DMS79 (cell line): ENCODE results near the gene ATP1A1.
A peak's percentile ranks its signal among the peaks of the same experiment; 100 is the strongest.

Experiments
- DNase-seq: peaks from one replicate; lab custom pipeline; 2025; lab: John Stamatoyannopoulos, UW

Gene ATP1A1

GRCh38 chr1:116415200-116415698, 42.2 kb downstream of the ATP1A1 start:
- DNase-seq, result no peak

DNA sequence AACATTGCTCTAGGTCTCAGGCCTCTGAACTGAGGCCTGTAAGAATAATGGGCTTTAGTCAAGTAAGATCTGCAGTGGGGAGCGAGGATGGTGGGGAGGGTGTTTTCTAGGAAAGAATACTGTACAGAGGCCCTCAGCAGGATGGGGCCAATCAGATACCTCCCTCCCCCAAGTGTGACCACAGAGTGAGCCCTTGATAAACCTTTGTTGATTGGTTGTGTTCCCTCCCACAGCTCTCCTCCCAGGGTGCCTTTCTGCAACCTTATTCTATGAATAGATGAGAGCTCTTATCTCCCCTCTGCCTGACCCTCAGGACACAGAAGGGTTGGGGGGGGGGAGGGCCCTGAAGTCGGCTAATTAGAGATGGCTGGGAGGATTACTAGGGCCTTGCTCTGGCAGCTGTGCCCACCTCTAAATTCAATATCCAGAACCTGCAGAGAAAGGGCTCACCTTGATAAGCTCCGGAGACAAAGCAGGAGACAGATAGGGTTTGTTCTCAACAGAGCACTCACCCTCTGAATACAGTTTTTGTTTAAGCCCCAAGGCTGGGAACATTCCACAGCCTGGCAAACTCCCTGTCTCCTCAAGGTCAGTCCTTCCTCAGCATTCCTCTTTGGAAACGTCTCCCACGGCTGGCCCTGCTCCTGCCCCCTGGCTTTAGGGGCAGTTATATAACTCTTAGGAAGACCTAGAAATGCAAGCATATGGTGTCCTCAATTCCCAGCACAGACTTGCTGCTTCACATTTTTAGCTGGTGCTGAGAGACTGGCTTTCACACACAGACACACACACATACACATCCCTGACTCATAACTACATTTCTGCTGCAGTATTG, 42.9 kb downstream of the ATP1A1 start:
- DNase-seq, result peak; percentile 72

- DNase-seq, result no peak
Measured at GRCh38 chr1:116416854-116417513, 43.9 kb downstream of the ATP1A1 start.

- DNase-seq, result no peak
Measured at GRCh38 chr1:116417678-116418077, 44.6 kb downstream of the ATP1A1 start.

- peak; percentile 60 for DNase-seq
Measured at GRCh38 chr1:116418091-116418830, 45.2 kb downstream of the ATP1A1 start.

DNA sequence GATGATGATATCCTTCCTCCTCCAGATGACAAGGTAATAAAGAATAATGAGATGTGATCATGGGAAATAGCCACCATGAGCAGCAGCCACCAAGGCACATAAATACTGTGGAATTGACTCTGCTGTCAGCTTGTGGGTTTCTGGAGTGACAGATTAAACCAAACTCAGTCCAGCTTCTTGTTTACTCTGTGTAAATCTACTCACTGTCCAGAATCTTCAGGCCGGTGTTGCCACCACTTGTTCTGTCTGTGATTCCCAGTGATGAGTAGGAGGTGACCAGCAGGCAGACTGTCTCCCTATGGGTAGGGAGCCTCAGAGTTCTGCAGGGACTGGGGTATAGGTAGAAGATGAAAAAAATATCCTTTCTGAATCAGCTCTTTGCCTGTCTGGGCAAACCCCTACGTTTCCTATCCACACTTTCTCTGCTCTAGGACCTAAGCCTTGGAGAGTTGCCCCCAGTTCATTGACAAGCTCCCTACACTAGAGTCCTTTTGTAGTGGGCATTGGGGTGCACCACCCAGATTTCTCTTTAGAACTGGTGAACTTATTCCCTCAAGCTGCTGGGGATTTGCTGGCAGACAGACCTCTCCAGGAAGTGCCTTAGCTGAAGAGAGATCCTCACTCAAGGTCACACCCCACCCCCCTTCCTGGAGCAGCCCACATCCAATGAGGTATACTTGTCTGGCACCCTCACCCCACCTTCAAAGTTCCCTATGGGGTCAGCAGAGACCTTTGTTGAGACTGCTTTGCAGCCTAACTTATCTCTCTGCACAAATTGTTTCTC, 47.6 kb downstream of the ATP1A1 start:
- no peak for DNase-seq

GRCh38 chr1:116424438-116424837, 51.4 kb downstream of the ATP1A1 start:
- no peak for DNase-seq

DNA sequence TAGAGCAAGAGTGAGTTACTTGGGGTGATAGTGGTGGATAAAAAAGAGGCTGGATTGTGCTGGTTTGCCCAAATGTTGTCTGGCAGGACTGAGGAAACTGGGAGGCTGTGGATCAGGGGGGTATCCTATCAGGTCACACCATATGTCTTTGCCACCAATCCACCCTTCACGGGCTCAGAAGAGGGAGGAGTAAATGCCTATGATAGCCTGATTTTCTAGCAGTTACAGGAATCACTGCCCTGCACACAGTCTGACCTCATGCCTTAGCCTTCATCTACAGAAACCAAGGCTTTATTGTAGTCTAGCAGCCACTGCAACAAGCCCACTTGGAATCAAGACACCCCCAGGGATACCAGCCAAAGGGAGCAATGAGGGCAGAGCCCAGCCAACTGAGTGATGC, 51.8 kb downstream of the ATP1A1 start:
- DNase-seq, result no peak

DNA sequence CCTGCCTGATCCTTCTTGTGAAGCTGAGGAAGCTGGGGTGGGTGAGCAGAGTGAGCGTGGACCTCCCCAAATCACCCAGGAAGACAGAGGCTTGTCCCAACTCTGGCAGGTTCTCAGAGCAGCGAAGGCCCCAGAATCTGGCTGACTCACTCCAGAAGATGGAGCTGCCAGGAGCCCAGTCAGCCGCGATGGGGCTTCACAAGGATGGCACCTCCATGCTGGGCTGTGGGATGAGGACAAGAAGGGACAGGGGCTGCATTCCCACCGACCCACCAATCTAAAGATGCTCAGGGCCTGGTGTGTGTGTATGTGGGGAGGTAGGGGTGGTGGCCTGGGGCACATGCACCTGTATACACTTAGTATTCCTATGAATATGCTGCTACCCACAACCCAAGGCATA, 52.9 kb downstream of the ATP1A1 start:
- DNase-seq, result no peak

GRCh38 chr1:116426401-116426800, 53.4 kb downstream of the ATP1A1 start:
- DNase-seq, result no peak

DNA sequence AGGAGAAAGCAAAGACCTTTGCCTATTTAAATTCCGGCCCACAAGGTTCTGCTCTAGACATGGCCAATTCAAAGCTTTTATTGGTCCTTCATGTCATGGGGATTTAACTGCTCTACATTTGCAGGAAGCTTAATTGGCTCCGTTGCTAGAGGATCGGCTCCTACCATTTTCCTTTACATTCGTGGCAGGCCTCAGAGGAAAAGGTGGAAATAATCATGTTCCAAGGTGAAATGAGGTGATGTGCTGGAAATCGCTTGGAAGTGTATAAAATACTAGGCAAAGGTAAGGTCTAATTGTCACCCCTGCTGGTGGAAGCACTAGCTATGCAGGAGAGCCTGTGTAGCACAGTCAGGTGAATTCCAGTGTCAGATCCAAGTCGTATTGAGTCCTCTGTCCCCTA, 55.5 kb downstream of the ATP1A1 start:
- no peak for DNase-seq

DNA sequence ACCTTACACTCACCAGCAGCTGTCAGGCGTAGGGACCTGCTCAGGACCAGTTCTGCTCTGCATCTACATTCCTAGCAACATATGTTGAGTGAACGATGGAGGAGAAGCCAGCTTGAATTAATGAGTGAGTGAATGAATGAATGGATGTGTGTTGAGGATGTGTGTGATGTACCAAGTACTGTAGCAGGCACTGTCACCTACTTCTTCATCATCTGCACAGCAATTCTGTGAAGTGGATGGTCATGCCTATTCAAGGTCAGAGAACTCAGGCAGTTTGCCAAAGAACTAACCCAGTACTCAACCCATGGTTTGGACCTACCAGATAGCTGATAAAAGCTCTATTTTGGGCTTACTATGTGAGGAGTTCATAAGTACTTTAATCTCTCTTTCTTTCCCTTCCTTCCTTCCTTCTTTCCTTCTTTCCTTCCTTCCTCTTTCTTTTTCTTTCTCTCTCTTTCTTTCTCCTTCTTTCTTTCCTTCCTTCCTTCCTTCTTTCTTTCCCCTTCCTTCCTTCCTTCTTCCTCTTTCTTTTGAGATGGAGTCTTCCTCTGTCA, 56.9 kb downstream of the ATP1A1 start:
- DNase-seq, result no peak

DNA sequence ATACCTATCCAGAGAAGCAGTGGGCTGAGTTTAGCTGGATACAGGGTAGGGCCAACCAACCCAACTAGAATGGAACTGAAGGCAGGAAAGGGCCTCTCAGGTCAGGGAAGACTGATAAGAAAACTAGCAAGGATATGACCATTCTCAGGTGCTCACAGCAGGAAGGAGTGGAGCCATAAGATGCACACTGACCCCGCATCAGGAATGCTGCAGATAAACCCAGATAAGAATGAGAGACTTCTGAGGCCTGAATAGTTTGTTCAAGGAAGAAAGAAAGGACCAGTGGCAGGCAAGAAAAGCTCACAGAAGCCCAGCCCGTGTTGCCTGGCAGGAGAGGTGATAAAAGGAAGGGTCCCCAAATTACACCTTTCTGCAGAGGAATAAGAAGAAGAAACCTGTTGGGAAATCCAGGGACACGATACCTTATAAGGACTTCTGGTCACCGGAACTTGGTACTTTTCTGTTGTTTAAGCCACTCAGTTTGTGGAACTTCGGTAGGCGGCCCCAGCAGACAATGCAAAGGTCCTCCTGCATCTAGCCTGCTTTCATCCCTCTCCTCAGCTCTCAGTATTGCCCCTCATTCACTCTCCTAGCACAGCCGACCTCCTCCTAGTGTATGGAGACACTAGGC, 58.9 kb downstream of the ATP1A1 start:
- no peak for DNase-seq

DNA sequence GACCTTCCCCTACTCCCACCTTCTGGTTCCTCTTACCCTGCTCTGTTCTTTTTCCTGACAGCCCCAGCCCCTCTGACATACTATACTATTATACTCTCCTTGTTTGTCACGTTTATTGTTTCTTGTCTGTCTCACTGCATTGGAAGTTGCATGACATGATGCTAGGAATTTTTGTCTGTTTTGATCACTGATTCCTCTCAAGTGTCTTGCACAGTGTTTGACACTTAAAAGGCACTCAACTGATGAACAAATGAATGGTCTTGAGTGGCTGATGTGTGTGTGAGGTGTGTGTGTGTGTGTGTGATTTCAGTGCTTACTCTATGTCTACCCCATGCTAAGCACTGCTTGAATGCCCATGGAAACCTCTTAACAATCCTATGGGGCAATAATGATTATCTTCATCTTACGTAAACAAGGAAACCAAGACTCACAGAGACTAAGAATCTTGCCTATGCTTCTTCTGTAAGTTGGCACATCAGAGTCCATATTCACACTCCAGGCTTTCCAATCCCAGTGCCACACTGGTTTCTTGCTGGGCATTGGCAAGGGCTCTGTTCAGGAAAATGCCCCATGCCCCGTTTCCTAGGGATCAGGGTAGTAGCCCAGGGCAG, 59.7 kb downstream of the ATP1A1 start:
- no peak for DNase-seq

DNA sequence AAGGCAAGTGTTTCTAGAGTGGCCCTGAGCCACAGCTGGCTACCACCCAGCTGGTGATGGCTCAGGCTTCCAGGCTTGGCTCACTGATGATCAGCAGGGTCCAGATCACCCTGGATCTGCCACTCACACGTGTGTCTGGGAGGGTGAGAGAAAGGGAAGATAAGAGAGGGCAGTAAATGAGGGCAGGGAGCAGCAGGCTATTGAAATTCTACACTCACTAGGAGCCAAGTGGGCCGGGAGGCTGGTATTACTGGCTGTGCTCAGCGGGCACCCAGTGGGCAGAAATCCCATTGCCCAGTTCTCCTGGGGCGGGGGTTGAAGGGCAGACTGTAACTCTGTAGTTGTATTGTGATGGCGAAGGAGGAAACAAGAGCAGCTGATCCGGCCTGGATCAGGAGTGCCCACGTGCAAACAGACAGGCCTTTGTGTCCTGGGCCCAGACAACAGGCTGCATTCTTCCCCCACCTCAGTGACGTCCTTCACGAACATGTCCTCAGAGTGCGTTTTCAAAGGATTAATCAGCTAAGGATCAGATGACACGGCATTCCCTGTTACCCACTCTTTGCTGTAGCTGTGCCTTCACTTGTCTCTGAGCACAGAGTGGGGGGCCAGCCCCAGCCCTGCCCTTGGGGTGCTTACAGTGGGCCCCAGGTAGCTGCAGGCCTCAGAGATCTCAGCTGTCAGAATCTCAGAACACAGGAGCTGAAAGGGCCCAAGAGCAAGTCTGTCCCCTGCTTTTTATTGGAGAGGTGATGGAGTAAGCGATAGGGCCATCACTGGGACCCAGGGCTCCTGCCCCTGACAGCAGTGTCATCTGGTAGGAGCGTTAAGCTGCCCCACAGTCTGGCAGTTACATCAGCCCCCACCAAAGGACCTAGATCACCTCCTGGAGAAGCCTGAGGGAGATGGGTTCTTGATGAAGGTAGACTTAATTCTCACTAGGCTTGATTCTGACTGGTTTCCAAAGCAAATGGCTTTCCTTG, 60.5 kb downstream of the ATP1A1 start:
- DNase-seq, result no peak

DNA sequence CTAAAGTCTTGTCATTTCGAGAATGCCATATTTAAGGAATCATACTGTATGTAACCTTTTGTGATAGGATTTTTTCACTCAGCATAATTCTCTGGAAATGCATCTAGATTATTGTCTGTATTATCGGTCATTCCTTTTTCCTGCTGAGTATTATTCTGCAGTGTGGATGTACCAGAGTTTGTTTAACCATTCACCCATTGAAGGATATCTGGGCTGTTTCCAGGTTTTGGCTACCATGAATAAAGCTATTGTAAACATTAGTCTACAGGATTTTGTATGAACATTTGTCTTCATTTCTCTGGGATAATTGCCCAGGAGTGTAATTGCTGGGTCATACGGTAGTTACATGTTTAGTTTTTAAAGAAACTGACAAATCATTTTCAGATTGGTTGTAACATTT, 61.8 kb downstream of the ATP1A1 start:
- DNase-seq, result no peak

GRCh38 chr1:116435806-116436610, 63.0 kb downstream of the ATP1A1 start:
- DNase-seq, result no peak

DNA sequence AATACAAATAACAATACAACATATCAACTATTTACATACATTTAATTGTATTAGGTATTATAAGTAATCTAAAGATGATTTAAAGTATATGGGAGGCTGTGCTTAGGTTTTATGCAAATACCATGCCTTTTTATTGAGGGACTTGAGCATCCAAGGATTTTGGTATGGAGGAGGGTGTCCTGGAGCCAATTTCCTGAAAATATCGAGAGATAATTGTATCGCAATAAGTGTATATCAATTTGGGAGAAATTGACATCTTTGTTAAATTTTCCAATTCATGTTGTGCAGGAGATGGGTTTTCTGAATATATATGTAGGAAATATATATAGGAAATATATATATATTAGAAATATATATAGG, 63.5 kb downstream of the ATP1A1 start:
- DNase-seq, result no peak

GRCh38 chr1:116439701-116440100, 66.7 kb downstream of the ATP1A1 start:
- DNase-seq, result no peak
